Measurements from ENCODE around the gene TECPR2.

DNA sequence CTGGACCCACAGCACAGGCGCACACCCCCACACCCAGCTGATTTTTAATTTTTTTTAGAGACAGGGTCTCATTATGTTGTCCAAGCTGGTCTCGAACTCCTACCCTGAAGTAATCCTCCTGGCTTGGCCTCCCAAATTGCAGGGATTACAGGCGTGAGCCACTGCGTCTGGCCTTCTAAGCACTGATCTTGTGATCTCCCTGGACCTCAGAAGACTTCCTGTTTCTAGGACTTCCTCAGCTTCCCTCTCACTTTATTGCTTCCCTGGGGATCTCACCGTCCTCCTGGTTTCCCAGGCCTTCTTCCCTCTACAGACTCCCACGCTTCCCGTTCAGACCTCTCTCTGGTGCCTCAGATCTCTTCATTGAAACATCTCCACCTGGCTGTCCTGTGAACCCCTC is 29.4 kb upstream of the TECPR2 start:
- TF ChIP-seq POLR2A (IDR thresholded peaks at IDR 0.05) = no peak
- TF ChIP-seq, protein P1, sequence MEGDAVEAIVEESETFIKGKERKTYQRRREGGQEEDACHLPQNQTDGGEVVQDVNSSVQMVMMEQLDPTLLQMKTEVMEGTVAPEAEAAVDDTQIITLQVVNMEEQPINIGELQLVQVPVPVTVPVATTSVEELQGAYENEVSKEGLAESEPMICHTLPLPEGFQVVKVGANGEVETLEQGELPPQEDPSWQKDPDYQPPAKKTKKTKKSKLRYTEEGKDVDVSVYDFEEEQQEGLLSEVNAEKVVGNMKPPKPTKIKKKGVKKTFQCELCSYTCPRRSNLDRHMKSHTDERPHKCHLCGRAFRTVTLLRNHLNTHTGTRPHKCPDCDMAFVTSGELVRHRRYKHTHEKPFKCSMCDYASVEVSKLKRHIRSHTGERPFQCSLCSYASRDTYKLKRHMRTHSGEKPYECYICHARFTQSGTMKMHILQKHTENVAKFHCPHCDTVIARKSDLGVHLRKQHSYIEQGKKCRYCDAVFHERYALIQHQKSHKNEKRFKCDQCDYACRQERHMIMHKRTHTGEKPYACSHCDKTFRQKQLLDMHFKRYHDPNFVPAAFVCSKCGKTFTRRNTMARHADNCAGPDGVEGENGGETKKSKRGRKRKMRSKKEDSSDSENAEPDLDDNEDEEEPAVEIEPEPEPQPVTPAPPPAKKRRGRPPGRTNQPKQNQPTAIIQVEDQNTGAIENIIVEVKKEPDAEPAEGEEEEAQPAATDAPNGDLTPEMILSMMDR (IDR thresholded peaks at IDR 0.05) = no peak

Data from body of pancreas (tissue), 4 donors.